HPDE6-E6E7 (cell line): ENCODE data around the gene TEX36.
"Not testable (repeated sequence)": the region's sequence is repeated elsewhere in the genome, so short reads cannot be mapped to it uniquely, and the experiment has no call there.

Experiments used
- DNase-seq: peaks from one replicate; pipeline ENCODE4 v3.0.0; 2011; ENCODE audit warnings: missing footprints; ENCODE audit errors: extremely low spot score

Gene TEX36

GRCh38 chr10:125631806-125632205 is 51.2 kb downstream of the TEX36 start:
- DNase-seq: no peak

- peak; percentile 38 for DNase-seq
Measured at GRCh38 chr10:125629758-125630376, 53.1 kb downstream of the TEX36 start.

- no peak for DNase-seq
Measured at GRCh38 chr10:125628104-125629049, 54.6 kb downstream of the TEX36 start.

- no peak for DNase-seq
Measured at GRCh38 chr10:125627646-125628045, 55.3 kb downstream of the TEX36 start.

- no peak for DNase-seq
Measured at GRCh38 chr10:125626671-125627070, 56.3 kb downstream of the TEX36 start.

GRCh38 chr10:125625586-125625985 is 57.4 kb downstream of the TEX36 start:
- no peak for DNase-seq

GRCh38 chr10:125624800-125625199 is 58.2 kb downstream of the TEX36 start:
- no peak for DNase-seq

GRCh38 chr10:125621052-125621451 is 61.9 kb downstream of the TEX36 start:
- DNase-seq: no peak

- no peak for DNase-seq
Measured at GRCh38 chr10:125620401-125620800, 62.6 kb downstream of the TEX36 start.

GRCh38 chr10:125613062-125613461 is 69.9 kb downstream of the TEX36 start:
- DNase-seq: not testable (repeated sequence)

- no peak for DNase-seq
Measured at GRCh38 chr10:125611756-125612155, 71.2 kb downstream of the TEX36 start.

- no peak for DNase-seq
Measured at GRCh38 chr10:125611216-125611615, 71.7 kb downstream of the TEX36 start.

- no peak for DNase-seq
Measured at GRCh38 chr10:125609859-125610258, 73.1 kb downstream of the TEX36 start.

GRCh38 chr10:125608474-125608873 is 74.5 kb downstream of the TEX36 start:
- DNase-seq: no peak

- DNase-seq: no peak
Measured at GRCh38 chr10:125607689-125608290, 75.2 kb downstream of the TEX36 start.

- no peak for DNase-seq
Measured at GRCh38 chr10:125606414-125607010, 76.5 kb downstream of the TEX36 start.
